Lower leg skin (tissue), 3 donors: Measurements from ENCODE around the gene ZNF287.

Source experiments
- CTCF ChIP-seq, 3 donors: fragments of 450-650 bp; IDR thresholded peaks; one replicate each; pipeline ENCODE4 v1.5.1; 2016; ENCODE audit warnings: antibody characterized with exemption in 3 of 3, mild to moderate bottlenecking in 3 of 3, moderate library complexity in 2 of 3
- POLR2A ChIP-seq, 2 donors: fragments of 450-650 bp; IDR thresholded peaks; one replicate each; pipeline ENCODE4 v1.6.1; 2016 to 2017; ENCODE audit warnings: antibody characterized with exemption in 2 of 2, mild to moderate bottlenecking in 1 of 2, moderate library complexity in 1 of 2

- TF ChIP-seq CTCF (IDR thresholded peaks at IDR 0.05) = no peak
- no peak for TF ChIP-seq POLR2A (IDR thresholded peaks at IDR 0.05)
Measured at GRCh38 chr17:16516594-16517051, 52.4 kb downstream of the ZNF287 start.
